ENCODE results near the gene NTRK3.

Gene NTRK3

GRCh38 chr15:87818756-87819155 lies 437.8 kb downstream of the NTRK3 start:
- DNase-seq (ENCODE audit: low read depth), result no peak

GRCh38 chr15:87817553-87817952 lies 439.0 kb downstream of the NTRK3 start:
- DNase-seq (ENCODE audit: low read depth), result no peak

- DNase-seq (ENCODE audit: low read depth), result no peak
Observed at GRCh38 chr15:87816811-87817210, 439.7 kb downstream of the NTRK3 start.

- DNase-seq (ENCODE audit: low read depth), result no peak
Observed at GRCh38 chr15:87816016-87816415, 440.5 kb downstream of the NTRK3 start.
